HG02759 (cell line): Measurements from ENCODE around the gene OSBPL3.
"Not testable (repeated sequence)": the region's sequence is repeated elsewhere in the genome, so short reads cannot be mapped to it uniquely, and the experiment has no call there.

ENCODE experiments used
- ATAC-seq: cut with Tn5 transposase; IDR thresholded peaks from one replicate; pipeline ENCODE4 v1.9.1; 2021; ENCODE audit warnings: mild to moderate bottlenecking, moderate library complexity; ENCODE audit not compliant: unreplicated experiment

Gene OSBPL3

DNA sequence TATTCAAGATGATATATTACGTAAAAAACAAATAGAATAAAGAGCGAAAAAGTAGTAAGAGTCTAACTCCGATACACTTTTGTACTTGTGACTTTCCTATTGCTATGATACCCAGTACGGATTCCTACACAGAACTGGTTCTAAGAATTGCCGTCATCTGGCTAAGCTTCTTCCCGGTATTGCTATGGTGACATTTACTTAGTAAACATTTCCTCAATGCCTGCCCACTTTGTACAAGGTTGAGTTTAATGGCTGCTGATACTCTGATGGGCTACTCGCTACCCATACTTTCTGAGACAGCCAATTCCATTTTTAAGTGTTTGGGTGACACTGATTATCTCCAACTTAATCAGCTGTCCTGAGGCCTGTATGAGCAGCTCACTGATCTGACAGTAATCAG lies 55.6 kb downstream of the OSBPL3 start:
- no peak for ATAC-seq

DNA sequence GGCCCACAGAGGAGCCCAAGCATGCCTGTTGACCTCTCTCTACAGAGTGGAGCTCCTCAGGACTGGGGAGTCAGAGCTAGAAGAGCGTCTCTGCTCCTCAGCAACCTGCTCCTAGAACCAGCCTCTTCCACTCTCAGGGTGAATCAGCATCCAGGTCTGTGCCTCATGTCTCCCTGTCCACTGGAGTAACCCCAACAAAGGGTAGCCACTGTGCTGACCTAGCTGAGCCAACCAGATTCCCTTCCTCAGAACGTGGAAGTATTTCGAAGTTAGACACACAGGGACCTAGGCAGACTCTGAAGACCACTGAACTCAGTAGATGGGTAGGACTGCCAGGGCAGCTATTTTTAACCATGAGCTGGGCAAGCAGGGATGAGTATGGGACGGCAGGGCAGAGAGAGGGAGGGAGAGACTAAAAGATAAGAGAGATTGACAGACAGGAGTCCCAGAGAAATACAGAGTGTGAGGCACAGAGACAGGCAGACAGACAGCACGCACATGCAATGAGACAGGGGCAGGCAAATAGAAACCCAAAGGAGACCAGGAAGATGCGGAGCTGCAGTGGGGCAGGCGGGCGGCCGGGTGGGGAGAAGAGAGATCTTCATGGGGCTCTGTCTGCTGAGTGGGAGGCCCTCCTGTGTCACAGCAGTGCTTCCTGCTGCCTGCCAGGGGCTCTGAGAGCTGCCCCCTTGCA lies 56.7 kb downstream of the OSBPL3 start:
- ATAC-seq = no peak

DNA sequence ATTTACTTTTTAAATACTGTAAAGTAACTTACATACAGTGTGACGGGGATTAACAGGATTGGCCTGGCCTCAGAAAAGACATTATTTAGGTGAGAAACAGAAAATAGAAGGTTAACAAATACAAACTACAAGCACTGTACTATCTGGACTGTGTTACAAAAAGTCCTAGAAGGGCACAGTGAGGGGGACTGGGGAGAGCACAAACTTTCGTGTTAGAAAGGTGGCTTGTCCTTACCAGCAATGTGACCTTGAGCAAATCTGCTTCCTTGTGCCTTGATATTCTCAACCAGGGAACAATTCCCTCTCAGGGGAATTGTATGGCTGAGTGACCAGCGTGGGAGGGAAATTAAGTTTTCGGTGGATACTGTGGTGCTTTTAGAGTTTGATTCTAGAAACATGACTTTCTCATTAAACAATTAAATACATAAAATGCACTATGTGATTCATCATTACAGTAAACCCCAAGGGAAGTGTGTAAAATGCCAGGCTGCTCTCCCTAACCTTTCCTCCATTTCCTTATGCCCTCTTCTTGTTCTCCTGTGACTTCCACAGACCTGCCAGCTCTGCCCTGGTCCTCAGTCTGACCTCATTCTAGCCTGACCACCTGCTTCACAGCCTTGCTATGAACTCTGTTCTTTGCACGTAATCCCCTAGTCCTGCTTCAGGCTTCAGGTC lies 57.7 kb downstream of the OSBPL3 start:
- ATAC-seq = no peak

DNA sequence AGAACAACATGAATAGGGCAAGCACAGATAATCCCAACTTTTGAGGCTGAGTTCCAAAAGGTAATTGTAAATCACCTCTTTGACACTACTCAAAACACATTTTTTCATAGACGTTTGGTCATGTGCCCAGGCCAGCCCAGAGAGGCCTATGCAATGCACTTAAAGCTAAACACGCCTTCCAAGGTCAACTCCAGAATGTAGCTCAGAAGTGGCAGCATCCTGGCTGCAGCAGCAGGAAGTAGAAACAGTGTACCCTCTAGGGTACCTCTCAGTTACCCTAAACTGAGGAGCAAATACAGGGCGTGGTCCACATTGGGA lies 58.7 kb downstream of the OSBPL3 start:
- ATAC-seq = no peak

DNA sequence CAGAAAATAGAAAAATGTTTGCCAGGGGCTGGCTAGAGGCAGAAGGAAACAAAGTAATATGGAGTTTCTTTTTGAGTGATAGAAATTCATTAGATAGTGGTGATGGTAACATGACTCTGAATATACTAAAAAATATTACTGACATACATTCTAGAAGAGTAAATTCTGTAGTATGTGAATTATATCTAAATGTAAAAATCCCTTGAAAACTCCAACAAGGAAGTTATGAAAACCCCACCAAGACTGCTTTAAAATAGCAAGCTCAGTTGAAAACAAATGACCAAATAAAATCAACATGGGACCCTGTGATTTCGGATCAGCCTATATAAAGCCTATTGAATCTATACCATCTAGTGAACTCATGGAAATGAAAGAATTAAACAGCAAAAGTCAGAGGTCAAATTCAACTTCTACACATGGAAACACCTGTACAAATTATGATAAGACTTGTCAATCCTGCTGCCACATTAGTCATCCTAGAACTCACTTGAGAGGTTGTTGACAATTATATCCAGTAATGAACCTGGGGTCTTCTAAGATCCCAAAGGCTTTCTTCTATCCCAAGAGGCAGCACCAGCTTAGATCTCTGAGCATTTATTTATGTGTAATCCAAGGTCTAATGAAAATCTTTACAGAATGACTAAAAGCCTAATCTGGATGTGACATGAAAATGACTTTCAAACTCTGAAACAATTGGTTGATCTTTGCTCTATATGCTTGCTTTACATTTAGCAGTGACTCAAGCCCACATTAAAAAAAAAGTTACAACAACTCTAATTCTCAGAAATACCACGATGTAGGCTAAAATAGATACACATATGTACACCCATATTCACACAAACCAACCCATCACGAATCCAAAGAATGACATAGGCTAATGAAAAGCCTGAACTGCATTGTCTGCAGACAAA lies 59.3 kb downstream of the OSBPL3 start:
- no peak for ATAC-seq

DNA sequence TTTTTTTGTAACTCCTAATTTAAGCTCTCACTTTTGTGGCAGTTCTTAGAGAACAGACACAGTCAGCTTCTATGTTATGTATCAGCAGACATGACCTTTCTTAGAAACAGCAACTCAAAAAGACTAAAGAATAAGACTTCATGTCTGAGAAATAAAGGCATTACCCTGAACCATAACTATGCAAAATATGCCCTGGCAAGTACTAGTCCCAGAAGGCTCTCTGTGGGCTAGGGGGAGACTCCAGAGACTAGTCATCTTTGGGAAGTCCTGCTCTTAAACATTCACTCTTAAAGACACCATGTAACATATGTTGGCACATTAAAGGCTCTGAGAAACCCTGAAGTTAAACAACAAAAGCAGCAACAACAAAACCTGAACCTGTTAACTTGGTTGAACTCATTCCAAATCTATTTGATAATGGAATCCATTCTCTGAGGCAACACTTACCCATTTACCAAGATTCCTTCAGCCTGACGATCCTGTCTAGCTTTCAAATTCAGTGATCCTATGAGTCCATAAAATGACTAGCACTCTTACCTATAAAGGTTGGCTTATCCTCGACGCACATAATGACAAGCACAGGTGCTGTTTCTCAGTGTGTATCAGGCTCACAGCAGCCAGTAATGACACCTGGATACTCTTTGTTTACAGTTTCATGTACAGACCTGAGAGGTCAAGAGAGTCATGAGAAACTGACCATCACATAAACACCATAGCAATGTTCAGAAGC lies 62.3 kb downstream of the OSBPL3 start:
- peak; percentile 44 for ATAC-seq

DNA sequence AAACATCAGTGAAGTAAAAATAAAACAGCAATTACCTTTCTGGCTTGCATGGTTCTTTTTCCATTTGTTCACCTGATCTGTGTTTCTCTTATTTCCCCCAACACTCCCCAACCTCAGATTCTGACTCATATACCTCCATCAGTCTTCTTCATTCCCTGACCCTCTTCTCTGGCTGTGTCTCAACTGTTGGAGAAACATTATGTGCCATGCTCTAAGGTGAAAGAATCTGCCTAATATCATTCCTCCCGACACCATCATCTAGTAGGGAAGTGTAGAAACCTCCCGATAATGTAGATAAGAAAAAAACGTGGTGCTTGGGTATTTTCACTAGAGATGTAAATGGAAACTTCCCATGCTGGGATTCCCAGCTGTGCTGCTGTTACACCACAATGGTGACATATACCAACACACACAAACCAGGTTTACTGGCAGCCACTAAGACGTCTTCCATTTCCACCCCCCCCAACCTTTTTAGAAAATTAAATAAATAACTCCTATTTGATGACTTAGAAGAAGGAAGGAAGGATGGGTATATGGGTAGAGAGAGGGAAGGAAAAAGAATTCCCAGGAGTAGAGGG lies 63.4 kb downstream of the OSBPL3 start:
- ATAC-seq = no peak

DNA sequence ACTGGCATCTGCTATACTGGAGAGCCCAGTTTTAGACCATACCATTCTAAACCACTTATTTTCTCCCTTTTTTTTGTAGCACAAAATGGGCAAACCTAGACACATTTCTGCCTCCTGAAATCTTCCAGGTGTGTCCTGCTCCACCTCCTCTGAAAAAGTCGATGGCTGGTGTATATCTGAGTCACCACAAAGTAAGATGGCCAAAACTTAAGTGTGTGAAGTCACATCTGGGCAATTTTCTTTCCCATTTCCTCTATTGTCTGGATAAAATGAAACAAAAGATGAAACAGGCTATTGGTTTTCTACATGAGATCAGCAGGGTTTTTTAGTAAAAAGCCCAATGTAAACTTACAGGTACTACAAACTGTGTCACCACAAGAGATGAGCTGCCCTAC lies 65.5 kb downstream of the OSBPL3 start:
- no peak for ATAC-seq

DNA sequence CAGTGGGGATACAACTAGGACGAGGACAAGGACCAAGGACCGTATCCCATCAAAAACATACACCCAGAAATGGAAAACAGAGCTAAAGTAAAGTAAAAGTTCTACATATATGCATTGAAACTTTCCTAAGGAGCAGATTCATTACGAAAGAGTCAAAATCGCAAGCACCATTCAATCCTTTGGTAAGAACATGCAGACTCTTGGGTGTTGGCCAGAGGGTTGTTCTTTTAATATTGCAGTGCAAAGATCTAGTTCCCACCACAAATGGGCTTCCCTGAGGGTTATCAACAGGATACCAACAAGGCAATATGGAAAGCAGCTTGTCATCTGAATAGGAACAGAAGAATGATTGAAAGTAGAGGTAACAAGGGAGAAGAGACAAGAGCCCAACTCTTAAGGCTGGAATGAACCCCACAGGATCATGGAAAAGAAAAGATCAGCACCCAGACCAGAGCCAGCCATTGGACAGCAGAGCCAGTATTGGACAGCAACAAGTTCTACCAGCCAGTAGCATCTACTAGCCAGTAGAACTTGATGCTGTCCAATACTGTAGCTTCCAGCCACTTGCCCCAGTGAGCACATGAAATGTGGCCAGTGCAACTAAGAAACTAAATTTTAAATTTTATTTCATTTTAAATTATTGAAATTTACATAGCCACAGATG lies 66.0 kb downstream of the OSBPL3 start:
- ATAC-seq = no peak

DNA sequence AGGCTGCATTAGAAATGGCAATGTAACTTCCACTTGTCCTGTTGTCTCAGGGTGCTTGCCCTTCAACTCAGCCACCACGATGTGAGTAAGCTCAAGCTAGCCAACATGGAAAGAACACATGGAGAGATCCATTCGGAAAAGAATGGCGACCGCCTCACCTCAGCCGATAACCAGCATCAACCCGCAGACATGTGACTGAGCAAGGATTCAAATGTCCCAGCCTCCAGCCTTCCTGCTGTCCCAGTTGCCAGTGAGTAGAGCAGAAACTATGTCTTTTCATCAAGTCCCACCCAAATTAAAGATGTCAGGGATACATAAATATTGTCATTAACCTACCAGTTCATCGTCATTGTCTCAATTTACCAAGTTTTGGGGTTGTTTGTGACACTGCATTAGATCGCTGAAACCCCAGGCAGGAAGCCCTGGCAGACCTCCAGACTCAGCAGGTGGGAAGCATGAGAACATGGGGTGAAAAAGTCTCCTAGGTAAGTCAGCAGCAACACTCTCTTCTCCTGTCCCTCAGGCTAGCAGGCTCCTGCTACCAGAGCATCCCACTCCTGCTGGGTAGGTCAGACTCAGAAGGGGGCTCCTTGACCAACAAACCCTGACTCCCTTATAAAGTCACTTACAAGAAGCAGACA lies 67.0 kb downstream of the OSBPL3 start:
- no peak for ATAC-seq

DNA sequence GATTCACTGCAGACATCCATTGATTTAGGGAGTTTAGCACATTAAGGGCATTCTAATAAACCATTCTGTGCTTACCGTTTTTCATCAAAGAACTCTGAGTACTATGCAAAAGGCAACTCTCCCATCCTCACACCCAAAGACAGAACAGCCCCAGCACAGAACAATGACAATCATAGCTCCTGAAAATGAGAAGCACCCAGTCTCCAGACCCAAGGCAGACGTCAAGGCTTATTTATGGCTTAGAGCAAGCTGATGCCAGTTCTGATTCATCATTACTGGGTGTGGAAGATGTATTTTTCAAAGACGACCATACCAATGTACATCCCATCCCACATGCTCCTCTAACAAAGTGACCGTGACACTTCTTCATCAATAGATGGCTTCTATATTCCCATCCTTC lies 67.6 kb downstream of the OSBPL3 start:
- no peak for ATAC-seq

DNA sequence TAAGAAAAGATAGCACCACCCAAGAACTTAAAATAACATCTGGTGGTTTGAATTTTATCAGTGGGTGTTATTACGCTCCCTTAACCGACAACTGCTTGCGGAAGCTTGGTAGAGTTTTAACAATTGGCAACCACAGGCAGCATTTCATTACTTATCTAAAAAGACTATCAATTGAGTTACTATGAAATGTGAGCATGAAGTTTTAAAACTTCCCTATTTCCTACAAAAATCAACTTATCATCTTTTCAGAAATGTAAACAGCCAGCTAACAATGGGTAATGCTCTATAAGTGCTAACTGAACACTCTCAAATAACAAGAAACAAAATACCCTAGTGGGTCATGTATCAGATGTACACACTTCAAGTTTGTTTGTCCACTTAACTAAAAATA lies 68.8 kb downstream of the OSBPL3 start:
- ATAC-seq = peak; percentile 52

DNA sequence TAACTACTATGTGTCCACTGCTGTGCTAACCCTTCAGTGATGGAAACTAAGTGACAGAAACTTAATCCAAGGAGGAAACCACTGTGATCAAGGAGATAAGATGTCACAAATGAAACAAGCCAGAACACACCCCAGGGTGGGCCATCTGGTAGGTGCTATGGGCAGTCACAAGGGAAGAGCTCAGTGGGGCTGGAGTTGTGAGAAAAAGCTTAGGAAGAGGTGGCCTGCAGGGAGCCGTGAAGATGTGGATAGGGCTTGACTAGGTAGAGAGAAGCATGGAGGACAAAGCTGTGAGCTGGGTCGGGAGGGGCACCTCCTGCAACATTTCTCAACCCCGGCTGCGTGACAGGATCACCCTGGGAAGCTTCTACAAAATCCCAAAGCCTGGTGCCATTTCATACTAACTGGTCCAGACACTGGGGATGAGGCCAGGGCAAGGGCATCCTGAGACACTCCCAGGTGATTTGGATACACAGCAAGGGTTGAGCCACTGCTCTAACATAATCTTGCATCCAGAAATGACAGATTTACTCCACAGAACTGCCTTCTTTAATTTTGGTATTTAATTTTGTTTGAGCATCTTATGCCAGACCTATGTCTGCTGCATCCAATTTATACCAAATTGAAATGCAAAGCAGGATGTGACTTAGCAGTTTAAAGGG lies 69.3 kb downstream of the OSBPL3 start:
- no peak for ATAC-seq

DNA sequence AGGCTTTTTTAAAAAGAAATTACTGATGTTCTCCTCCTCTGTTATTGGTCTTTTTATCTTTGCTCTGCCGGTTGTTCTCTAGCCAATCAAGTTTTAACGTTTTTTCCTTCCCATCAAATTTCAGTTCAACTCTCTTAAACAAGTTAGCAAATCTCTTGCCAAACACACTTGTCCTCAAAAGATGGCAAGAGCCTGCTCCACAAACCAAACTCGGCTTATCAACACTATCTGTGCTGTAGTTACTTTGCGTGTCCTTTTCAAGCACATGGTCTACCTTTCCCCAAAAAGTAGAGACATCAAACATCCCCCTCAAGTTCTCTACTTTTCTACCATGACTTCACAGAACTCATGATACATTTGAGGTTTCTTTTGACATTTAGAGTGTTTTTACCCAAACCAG lies 71.3 kb downstream of the OSBPL3 start:
- no peak for ATAC-seq

DNA sequence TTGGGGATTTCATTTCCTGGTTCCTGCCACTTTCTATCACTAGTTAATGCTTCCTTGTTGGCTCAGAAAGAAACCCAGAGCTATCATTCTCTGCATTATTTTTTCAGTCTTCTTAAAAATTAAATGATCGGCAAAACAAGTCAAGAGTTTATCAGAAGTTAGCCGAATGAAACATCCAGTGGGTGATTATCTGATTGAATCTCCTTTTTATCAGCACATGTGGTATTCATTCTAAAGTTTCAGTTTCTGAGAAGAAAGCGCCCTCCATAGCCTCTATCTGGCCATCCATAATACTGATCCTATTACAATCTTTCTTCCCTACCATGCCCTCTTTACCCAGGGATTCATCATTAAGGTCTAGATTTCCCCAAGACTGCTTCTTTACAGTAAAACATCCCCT lies 71.8 kb downstream of the OSBPL3 start:
- no peak for ATAC-seq

DNA sequence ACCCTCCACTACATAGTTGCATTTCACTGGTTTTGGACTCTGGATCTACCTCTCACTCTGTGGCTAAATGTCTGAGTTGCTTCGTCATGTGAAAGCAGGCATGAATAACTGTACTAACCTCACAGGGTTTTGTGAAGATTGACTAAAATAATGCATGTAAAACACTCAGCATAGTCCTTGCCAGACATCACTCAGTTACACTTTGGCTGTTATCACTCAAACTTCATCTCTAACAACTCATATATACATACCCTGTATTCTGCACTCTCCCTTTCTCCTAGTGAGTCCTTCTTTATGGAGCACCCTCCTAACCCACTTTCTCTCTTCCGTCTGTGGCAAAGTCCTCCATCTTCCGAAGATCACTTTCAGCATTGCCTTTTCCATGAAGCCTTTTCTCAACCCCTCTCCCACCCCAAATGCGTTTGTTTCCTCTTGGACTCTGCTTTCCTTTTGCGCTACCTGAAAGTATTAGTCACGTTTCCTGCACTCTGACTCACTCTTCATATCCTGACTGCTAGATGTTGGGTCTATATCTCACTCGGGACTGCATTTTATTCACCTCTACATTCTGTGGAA lies 72.6 kb downstream of the OSBPL3 start:
- ATAC-seq = peak; percentile 66

DNA sequence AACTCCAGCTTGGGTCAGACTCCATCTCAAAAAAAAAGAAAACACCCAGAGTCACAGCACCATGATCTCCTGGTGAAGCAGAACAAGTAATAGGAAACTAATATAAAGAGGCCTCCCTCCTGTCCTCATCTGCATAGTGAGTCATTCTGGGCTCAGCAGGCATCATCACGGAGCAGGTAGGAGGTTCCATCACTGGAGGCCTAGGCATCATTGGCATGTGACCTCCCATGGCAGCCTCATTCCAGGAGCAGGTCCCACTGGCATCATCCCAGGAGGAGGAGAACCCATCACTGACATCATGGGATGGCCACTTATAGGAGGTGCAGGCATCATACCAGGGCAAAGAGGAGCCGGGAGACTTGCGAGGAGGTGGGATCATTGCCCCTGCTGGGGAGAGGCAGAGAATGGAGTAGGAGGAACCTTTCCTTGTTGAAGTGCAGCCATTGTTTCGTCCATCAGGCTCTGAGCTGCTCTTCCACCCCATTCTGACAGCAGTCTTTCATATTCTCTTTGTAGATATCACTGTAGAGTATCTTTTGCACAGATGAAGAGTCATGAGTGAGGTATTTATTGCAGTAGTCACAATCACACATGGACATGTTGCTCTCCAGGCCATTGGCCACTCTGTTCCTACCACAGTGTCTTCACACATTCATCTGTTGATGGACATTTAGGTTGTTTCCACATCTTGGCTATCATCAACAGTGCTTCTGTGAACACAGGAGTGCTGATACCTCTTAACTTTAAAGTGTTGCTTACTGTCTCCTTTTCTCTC lies 73.8 kb downstream of the OSBPL3 start:
- no peak for ATAC-seq

DNA sequence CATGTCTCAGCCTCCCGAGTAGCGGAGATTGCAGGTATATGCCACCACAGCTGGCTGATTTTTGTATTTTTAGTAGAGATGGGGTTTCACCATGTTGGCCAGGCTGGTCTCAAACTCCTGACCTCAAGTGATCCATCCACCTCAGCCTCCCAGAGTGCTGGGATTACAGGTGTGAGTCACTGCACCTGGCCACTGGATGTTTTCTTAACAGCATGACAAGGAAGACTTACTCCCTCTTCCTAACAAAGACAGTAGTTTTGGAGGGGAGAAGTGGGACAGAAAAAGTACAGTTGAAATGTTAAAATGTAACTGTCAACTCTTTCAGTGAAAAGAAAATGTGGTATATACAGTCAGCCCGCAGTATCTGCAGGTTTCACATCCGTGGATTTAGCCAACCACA lies 76.0 kb downstream of the OSBPL3 start:
- not testable (repeated sequence) for ATAC-seq
